Tibial nerve (tissue), 4 donors: ENCODE measurements around the gene STAT4. TPM values are rescaled to one million over a fixed set of nuclear protein-coding genes. Genes with fewer than 3 reads are reported as not detected.

Experiments used
- DNase-seq, 2 donors: peaks; one replicate each; pipeline ENCODE4 v3.0.0-alpha.2; 2019; ENCODE audit warnings: low spot score in 2 of 2
- H3K27ac ChIP-seq, 4 donors: fragments of 200-600 bp; sonication (generic) in 3 of 4; one replicate each; pipeline ENCODE4 v1.5.1; 2017 to 2019; ENCODE audit warnings: mild to moderate bottlenecking in 1 of 4
- H3K27me3 ChIP-seq, 2 donors: fragments of 200-600 bp; sonication (generic) in 1 of 2; one replicate each; pipeline versions ENCODE4 v1.5.1 to v1.6.0; 2017 to 2019
- H3K36me3 ChIP-seq, 3 donors: fragments of 200-600 bp; sonication (generic); one replicate each; pipeline ENCODE4 v1.5.1; 2018 to 2019
- H3K4me1 ChIP-seq, 4 donors: fragments of 200-600 bp; sonication (generic) in 3 of 4; one replicate each; pipeline ENCODE4 v1.5.1; 2017 to 2019
- H3K4me3 ChIP-seq, 4 donors: fragments of 200-600 bp; sonication (generic) in 3 of 4; one replicate each; pipeline ENCODE4 v1.5.1; 2017 to 2019; ENCODE audit warnings: mild to moderate bottlenecking in 1 of 4, moderate library complexity in 1 of 4
- H3K9me3 ChIP-seq, 4 donors: fragments of 200-600 bp; sonication (generic) in 3 of 4; one replicate each; pipeline ENCODE4 v1.5.1; 2017 to 2019
- EP300 ChIP-seq, 2 donors: sonication (generic); formaldehyde crosslinking; IDR thresholded peaks; one replicate each; pipeline ENCODE4 v1.6.1; 2017; ENCODE audit warnings: antibody characterized with exemption in 2 of 2, mild to moderate bottlenecking in 1 of 2
- POLR2A ChIP-seq, 2 donors: fragments of 450-650 bp; IDR thresholded peaks; one replicate each; pipeline ENCODE4 v1.6.1; 2017; ENCODE audit warnings: antibody characterized with exemption in 2 of 2, mild to moderate bottlenecking in 2 of 2, moderate library complexity in 2 of 2
- WGBS, 2 donors: methylation state at CpG; one replicate each; pipeline ENCODE4 v1.1.5; 2018; 5-methylcytosine and 5-hydroxymethylcytosine counted together
- total RNA-seq, 4 donors: library from RNA; depleted of rRNA; stranded (reverse); fragments of >200 nt; gene quantifications; one replicate each; pipeline ENCODE4 v1.1.0, GENCODE V29; 2016
- TF ChIP-seq, protein P1 (sequence below), 5 experiments: fragments of 200-600 bp in 3 of 5; fragments of 450-650 bp in 2 of 5; sonication (generic) in 3 of 5; IDR thresholded peaks; one replicate each; pipeline ENCODE4 v1.5.1; 2016 to 2019; ENCODE audit warnings: antibody characterized with exemption in 5 of 5, mild to moderate bottlenecking in 3 of 5, moderate library complexity in 2 of 5

The STAT4 gene
- total RNA-seq, 4 donors from 2014 or later, result 0.39 to 4.2 (median 2.3) TPM; not detected in 1

DNA sequence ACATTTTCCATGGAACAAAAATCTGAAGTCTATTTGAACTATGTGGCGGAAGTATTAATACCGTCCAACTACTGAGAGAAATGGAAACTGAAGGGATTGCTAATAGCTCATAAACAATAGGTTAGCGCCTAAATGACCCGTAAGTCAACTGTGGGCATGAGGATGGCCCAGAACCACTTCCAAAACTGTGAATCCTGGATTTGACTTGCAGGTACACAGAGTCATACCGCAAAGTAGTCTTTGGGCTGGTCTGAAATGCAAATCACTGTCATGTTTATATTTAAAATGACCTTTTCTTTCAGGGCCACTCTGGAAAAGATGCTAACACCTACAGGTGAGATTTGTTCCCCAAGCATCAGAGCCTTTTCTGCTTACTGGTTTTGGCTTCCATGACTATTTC lies 50.6 kb downstream of the STAT4 start:
- H3K27me3 ChIP-seq, result no peaks in the 10 kb centered on the region
- TF ChIP-seq, protein P1, sequence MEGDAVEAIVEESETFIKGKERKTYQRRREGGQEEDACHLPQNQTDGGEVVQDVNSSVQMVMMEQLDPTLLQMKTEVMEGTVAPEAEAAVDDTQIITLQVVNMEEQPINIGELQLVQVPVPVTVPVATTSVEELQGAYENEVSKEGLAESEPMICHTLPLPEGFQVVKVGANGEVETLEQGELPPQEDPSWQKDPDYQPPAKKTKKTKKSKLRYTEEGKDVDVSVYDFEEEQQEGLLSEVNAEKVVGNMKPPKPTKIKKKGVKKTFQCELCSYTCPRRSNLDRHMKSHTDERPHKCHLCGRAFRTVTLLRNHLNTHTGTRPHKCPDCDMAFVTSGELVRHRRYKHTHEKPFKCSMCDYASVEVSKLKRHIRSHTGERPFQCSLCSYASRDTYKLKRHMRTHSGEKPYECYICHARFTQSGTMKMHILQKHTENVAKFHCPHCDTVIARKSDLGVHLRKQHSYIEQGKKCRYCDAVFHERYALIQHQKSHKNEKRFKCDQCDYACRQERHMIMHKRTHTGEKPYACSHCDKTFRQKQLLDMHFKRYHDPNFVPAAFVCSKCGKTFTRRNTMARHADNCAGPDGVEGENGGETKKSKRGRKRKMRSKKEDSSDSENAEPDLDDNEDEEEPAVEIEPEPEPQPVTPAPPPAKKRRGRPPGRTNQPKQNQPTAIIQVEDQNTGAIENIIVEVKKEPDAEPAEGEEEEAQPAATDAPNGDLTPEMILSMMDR (IDR thresholded peaks at IDR 0.05), result no peak
- TF ChIP-seq POLR2A (IDR thresholded peaks at IDR 0.05) (no peak), EP300 (IDR thresholded peaks at IDR 0.05) (no peak)
- no peaks in the 10 kb centered on the region for H3K36me3 ChIP-seq
- DNase-seq, result no peak
- H3K27ac ChIP-seq, result no peak overlapping the region
- WGBS, 2 donors, result 95% methylated on average over 5 of the region's 5 CpGs
- no peak overlapping the region for H3K4me3 ChIP-seq
- no peaks in the 10 kb centered on the region for H3K4me1 ChIP-seq
- H3K9me3 ChIP-seq, result peaks cover 0 to 4% (median 2%) of the 10 kb centered on the region in 4 donors

DNA sequence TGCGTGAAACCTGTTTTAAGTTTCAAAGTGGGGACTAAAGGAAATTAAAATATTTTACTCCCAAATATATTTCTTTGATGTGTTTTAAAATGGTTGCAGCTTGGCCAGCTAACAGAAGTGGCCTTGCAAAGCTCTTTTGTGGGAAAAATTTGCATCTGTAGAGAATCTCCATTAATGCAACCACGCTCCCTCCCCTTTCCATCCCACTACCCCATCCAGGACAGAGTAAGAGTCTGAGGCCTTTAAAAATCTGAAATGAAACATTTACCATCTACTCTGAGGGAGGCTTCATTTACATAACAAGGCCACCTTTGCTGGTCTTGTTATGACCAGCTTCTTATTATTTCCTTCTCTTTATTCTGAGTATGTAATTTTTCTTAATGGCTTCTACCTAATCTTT lies 63.5 kb downstream of the STAT4 start:
- 96 to 98% methylated on average over 2 of the region's 2 CpGs for WGBS, 2 donors
- DNase-seq, result no peak
- H3K4me3 ChIP-seq, result no peak overlapping the region
- H3K27ac ChIP-seq, result no peak overlapping the region
- H3K36me3 ChIP-seq, result no peaks in the 10 kb centered on the region
- H3K4me1 ChIP-seq, result no peaks in the 10 kb centered on the region
- peaks cover 0 to 8% (median 3%) of the 10 kb centered on the region in 4 donors for H3K9me3 ChIP-seq
- TF ChIP-seq POLR2A (IDR thresholded peaks at IDR 0.05) (no peak), EP300 (IDR thresholded peaks at IDR 0.05) (no peak)
- no peaks in the 10 kb centered on the region for H3K27me3 ChIP-seq

DNA sequence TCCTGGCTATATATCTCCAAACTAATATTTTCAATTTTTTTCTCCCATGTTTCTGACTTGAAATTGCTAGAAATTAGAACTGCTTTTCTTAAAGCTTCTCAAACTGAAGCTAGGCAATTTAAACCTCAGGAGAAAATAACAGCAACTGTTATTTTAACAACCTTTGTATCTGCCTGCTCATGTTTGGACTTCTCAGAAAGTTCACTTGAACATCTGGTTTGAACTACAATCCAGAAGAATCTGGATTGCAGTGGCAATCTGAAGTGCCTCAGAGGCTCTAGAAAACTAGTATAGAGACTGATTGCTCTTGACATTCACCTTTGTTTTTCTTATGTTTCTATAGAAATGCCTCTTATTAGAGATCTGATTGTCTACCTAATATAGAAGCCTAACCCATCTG lies 64.1 kb downstream of the STAT4 start:
- TF ChIP-seq, protein P1 (IDR thresholded peaks at IDR 0.05), result no peak
- TF ChIP-seq EP300 (IDR thresholded peaks at IDR 0.05) (no peak), POLR2A (IDR thresholded peaks at IDR 0.05) (no peak)
- DNase-seq, result no peak
- Histone ChIP-seq H3K4me3 (no peak overlapping the region), H3K36me3 (no peaks in the 10 kb centered on the region), H3K4me1 (no peaks in the 10 kb centered on the region), H3K9me3 (peaks cover 0 to 8% (median 3%) of the 10 kb centered on the region in 4 donors), H3K27me3 (no peaks in the 10 kb centered on the region), H3K27ac (no peak overlapping the region)

DNA sequence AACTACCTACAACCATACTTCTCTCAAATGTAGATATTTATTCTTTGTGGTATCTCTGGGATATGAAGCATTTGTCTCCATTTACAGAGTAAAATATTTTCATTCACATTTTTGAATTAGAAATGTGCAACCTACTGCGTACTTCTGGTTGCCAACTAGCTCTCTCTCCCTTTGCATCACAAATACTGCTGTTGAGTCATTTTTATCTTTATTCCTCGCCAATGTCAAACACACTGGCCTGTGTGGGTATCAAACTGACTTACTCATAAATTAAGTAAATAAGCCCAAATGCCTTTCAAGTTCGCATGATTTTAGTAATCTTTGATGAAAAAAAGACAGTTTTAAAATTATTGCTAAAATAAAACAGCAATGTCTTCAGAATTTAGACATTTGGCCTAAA lies 67.3 kb downstream of the STAT4 start:
- H3K4me1 ChIP-seq, result no peaks in the 10 kb centered on the region
- no peaks in the 10 kb centered on the region for H3K27me3 ChIP-seq
- 92 to 94% methylated on average over 3 of the region's 3 CpGs for WGBS, 2 donors
- H3K27ac ChIP-seq, result no peak overlapping the region
- peaks cover 0 to 8% (median 3%) of the 10 kb centered on the region in 4 donors for H3K9me3 ChIP-seq
- no peaks in the 10 kb centered on the region for H3K36me3 ChIP-seq
- no peak overlapping the region for H3K4me3 ChIP-seq
- TF ChIP-seq POLR2A (IDR thresholded peaks at IDR 0.05) (no peak), EP300 (IDR thresholded peaks at IDR 0.05) (no peak)
- TF ChIP-seq, protein P1 (IDR thresholded peaks at IDR 0.05), result no peak
- DNase-seq, result no peak

DNA sequence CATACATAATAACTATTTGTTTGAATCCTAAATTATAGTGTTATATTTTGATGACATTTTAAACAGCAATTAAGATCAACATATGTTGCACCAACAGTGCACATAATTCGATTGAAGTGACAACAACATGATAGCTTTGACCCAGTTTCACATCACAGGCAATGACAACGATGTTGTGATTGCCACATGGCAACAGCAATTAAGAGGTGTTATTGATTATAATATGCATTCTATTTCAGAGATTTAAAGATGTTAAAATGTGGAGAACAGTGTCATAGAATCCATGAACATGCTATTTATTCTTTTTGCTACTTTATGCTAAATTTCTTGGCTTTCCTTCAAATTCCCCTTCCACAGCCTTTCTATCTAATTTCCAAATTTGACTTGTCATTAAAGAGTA lies 68.5 kb downstream of the STAT4 start:
- Histone ChIP-seq H3K4me3 (no peak overlapping the region), H3K9me3 (peaks cover 0 to 8% (median 3%) of the 10 kb centered on the region in 4 donors), H3K4me1 (no peaks in the 10 kb centered on the region), H3K27ac (no peak overlapping the region), H3K36me3 (no peaks in the 10 kb centered on the region), H3K27me3 (no peaks in the 10 kb centered on the region)
- TF ChIP-seq, protein P1 (IDR thresholded peaks at IDR 0.05), result no peak
- TF ChIP-seq POLR2A (IDR thresholded peaks at IDR 0.05) (no peak), EP300 (IDR thresholded peaks at IDR 0.05) (no peak)
- 58 to 72% methylated on average over 2 of the region's 2 CpGs for WGBS, 2 donors
- DNase-seq, result no peak
